ENCODE measurements around the gene PCDHGA10. TPM values are rescaled to one million over a fixed set of nuclear protein-coding genes. Genes with fewer than 3 reads are reported as not detected.

The PCDHGA10 gene
- total RNA-seq: 4.9 and 5.2 TPM in 2 replicates

DNA sequence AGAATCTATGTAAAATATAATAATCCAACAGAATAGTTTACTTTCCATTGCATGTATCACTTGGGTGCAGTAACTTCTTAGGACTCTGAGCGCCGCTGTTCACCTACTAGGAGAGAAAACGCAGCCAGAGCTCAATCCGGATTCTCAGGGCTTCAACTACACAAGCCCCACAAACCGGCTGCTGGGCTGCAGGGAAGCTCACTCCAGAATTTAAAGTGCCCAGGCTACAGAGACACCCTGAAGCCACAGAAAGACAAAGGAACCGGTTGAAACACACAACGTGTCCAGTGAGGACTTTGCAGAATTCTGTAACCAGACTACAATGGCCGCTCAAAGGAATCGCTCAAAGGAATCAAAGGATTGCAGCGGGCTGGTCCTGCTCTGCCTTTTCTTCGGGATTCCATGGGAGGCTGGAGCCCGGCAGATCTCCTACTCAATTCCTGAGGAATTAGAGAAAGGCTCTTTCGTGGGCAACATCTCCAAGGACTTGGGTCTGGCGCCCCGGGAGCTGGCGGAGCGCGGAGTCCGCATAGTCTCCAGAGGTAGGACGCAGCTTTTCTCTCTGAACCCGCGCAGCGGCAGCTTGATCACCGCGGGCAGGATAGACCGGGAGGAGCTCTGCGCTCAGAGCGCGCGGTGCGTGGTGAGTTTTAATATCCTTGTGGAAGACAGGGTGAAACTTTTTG is at the start of gene PCDHGA10:
TSS of gene PCDHGA10 (plus strand) at position 134 of the 686 bp plus-strand sequence. CDS start at position 323, 189 bp downstream.

DNA sequence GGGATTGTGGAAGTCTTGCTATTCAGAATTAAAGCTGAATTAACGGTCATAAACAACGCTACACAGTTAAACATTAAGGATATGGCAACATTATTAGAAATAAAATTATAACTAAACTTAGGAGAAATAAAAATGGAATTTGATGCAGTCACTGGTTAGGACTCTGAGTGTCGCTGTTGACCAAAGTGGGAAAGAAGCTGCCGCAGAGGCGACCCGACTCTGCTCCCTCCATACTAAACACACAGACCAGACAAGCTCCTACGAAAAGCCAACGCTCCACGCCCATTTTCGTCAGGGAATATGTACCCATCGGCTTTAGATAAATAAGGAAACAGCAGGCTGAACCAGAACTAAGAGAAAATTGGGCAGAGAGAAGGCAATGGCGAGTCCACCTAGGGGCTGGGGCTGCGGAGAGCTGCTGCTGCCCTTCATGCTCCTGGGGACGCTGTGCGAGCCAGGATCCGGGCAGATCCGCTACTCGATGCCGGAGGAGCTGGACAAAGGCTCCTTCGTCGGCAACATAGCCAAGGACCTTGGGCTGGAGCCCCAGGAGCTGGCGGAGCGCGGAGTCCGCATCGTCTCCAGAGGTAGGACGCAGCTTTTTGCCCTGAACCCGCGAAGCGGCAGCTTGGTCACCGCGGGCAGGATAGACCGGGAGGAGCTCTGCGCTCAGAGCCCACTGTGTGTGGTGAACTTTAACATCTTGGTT is 48.7 kb upstream of the PCDHGA10 start, which contains the start of gene PCDHGA5:
TSS of gene PCDHGA5 (plus strand) at position 211 of the 709 bp plus-strand sequence. CDS start at position 380, 169 bp downstream.

DNA sequence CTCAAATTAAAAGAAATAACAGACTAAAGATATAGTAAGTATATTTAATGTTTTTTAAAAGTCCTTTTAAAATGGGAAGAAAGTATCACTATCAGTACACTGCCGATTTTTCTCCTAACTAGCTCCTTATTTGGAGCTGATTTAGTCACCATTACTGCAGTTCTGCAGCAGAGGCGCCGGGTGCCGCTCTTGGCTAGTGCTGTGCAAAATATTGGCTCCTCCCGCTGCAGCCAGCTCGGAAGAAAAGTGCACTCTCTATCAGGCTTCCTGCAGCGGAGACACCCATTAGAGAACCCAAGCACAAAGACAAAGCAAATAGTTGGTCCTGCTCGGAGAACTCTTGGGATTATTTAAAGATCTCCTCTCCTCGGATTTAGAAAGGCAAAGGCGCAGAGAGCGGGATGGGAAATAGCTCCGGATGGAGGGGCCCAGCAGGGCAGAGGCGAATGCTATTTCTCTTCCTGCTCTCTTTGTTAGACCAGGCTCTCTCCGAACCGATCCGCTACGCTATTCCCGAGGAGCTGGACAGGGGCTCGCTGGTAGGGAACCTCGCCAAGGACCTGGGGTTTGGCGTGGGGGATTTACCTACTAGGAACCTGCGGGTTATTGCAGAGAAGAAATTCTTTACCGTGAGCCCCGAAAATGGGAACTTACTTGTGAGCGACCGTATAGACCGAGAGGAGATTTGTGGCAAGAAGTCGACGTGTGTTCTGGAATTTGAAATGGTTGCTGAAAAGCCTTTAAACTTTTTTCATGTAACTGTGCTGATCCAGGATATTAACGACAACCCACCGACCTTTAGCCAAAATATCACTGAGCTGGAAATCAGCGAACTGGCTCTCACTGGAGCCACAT is 42.6 kb upstream of the PCDHGA10 start, which contains the start of gene PCDHGB3:
TSS of gene PCDHGB3 (plus strand) at position 249 of the 855 bp plus-strand sequence. CDS start at position 402, 153 bp downstream.

DNA sequence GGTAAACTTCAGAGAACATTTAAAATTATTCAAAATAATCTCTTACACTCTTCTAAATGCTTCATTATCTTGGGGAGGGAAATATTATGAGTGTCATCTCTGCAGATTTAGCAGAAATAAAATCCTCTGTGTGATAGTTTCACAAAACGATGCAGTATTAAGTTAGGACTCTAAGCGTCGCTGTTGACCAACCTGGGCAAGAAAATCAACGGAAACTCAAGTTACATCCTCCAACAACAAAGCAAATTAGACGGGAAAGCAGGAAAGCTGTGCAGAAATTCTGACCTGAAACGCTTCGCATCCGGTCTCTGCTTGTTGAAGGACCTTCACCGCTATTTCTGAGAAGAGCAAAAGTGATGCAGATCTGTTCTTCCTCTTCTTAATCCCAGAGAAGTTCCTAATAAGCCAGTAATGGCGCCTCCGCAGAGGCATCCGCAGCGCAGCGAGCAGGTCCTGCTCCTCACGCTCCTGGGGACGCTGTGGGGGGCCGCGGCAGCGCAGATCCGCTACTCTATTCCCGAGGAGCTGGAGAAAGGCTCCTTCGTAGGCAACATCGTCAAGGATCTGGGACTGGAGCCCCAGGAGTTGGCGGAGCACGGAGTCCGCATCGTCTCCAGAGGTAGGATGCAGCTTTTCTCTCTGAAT is 39.0 kb upstream of the PCDHGA10 start, which contains the start of gene PCDHGA6:
TSS of gene PCDHGA6 (plus strand) at position 219 of the 645 bp plus-strand sequence. CDS start at position 412, 193 bp downstream.

DNA sequence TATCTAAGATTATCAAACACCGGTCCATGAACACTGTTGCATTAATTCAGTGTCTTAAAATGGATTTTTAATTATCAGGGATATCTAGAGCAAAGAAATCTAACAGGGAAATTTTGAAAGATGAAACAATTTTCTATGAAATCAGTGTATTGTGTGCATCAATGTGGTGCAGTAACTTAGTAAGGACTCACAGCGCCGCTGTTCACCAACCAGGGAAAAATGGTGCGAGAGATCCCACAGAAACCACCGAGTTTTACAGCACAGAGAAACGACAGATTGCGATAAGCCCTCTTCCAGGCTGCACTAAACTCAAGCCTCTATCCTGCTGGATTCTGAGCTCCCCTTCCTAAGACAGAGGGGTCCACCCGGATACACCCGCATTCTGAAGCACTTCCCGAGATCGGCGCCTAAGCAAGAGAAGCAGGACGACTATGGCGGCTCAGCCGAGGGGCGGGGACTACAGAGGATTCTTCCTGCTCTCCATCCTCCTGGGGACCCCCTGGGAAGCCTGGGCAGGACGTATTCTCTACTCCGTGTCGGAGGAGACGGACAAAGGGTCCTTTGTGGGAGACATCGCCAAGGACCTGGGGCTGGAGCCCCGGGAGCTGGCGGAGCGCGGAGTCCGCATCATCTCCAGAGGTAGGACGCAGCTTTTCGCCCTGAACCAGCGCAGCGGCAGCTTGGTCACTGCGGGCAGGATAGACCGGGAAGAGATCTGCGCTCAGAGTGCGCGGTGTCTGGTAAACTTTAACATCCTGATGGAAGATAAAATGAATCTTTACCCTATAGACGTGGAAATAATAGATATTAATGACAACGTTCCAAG is 30.1 kb upstream of the PCDHGA10 start, which contains the start of gene PCDHGA7:
TSS of gene PCDHGA7 (plus strand) at position 274 of the 826 bp plus-strand sequence. CDS start at position 432, 158 bp downstream.

DNA sequence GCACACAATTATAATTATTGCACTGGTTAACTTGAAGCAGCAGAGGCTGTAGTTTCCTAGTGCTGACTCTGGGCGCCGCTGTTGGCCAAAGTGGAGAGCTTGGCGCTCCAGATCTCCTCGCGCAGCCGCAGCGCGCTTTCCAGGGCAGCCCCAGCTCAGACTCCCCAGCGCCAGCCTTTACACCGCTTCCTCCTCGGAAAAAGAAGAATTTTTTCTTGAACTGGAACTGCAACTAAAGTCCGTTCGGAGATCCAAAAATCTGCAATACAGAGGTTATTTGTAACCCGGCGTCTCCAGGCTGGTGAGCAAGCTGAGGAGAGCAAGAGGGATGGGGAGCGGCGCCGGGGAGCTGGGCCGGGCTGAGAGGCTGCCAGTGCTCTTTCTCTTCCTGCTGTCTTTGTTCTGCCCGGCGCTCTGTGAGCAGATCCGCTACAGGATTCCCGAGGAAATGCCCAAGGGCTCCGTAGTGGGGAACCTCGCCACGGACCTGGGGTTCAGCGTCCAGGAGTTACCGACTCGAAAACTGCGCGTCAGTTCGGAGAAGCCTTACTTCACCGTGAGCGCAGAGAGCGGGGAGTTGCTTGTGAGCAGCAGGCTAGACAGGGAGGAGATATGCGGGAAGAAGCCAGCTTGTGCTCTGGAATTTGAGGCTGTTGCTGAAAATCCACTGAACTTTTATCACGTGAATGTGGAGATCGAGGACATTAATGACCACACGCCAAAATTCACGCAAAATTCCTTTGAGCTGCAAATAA is 25.1 kb upstream of the PCDHGA10 start, which contains the start of gene PCDHGB4:
TSS of gene PCDHGB4 (plus strand) at position 142 of the 755 bp plus-strand sequence. CDS start at position 329, 187 bp downstream.

DNA sequence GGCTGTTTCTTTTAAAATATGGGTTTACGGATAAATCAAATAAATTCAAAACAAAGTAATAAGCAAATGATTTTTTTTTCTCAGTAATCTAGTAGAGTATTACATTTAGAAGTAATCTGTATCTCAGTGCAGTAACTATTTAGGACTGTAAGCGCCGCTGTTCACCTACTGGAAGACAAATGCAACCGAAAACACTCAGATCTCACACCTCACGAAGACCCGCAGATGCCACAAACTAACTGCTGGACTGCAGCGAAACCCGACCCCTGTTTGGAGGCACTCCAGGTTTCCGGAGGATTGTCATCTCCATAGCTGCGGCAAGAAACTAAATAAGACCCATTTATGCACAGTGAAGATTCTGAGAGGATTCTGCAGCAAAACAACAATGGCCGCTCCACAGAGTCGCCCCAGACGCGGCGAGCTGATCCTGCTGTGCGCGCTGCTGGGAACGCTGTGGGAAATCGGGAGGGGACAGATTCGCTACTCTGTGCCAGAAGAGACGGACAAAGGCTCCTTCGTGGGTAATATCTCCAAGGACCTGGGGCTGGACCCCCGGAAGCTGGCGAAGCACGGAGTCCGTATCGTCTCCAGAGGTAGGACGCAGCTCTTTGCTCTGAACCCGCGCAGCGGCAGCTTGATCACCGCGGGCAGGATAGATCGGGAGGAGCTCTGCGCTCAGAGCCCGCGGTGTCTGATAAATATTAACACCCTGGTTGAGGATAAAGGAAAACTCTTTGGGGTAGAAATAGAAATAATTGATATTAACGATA is 20.2 kb upstream of the PCDHGA10 start, which contains the start of gene PCDHGA8:
TSS of gene PCDHGA8 (plus strand) at position 205 of the 770 bp plus-strand sequence. CDS start at position 386, 181 bp downstream.

DNA sequence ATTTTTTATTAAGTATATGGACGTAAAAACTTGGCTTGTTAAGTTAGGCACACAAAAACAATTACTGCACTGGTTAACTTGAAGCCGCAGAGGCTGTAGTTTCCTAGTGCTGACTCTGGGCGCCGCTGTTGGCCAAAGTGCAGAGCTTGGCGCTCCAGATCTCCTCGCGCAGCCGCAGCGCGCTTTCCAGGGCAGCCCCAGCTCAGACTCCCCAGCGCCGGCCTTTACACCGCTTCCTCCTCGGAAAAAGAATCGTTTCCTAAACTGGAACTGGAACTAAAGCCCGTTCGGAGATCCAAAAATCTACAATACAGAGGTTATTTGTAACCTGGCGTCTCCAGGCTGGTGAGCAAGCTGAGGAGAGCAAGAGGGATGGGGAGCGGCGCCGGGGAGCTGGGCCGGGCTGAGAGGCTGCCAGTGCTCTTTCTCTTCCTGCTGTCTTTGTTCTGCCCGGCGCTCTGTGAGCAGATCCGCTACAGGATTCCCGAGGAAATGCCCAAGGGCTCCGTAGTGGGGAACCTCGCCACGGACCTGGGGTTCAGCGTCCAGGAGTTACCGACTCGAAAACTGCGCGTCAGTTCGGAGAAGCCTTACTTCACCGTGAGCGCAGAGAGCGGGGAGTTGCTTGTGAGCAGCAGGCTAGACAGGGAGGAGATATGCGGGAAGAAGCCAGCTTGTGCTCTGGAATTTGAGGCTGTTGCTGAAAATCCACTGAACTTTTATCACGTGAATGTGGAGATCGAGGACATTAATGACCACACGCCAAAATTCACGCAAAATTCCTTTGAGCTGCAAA is 14.8 kb upstream of the PCDHGA10 start, which contains the start of gene PCDHGB5:
TSS of gene PCDHGB5 (plus strand) at position 192 of the 796 bp plus-strand sequence. CDS start at position 373, 181 bp downstream.

DNA sequence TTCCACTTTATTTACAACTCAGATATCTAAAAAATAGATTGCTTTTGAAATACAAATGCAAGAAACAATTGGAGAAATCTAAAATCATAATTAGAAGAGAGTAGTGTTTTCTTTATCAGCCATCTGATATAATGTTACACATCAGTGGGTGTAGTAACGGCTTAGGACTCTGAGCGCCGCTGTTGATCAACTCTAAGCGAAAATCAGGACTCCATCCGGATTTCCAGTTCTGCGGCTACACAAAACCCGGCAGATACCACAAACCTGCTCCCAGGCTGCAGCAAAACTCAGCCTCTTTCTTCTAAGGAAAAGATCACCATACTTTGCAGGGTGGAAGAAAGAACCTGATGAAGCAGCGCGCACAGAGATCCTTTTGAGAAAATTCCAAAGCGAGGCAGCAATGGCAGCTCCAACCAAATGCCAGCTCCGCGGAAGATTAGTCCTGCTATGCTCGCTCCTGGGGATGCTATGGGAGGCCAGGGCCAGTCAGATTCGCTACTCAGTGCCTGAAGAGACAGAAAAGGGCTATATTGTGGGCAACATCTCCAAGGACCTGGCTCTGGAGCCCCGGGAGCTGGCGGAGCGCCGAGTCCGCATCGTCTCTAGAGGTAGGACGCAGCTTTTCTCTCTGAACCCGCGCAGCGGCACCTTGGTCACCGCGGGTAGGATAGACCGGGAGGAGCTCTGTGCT is 10.1 kb upstream of the PCDHGA10 start, which contains the start of gene PCDHGA9:
TSS of gene PCDHGA9 (plus strand) at position 226 of the 691 bp plus-strand sequence. CDS start at position 401, 175 bp downstream.

DNA sequence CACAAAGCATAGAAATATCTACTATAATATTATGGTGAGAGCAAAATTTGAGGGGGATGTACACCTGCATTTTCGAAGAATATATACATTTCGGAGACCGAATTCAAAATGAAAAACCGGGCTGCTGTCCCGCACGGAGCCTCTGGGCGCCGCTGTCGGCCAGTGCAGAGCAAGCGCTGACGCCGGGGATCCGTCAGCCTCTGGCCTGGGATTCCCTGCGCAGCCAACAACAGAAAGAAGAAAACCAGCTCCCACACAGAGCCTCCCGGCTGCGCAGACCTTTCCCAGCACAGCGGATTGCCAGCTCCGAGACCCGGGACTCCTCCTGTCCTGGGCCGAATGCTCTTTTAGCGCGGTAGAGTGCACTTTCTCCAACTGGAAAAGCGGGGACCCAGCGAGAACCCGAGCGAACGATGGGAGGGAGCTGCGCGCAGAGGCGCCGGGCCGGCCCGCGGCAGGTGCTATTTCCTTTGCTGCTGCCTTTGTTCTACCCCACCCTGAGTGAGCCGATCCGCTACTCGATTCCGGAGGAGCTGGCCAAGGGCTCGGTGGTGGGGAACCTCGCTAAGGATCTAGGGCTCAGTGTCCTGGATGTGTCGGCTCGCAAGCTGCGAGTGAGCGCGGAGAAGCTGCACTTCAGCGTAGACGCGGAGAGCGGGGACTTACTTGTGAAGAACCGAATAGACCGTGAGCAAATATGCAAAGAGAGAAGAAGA is 4.8 kb upstream of the PCDHGA10 start, which contains the start of gene PCDHGB6:
TSS of gene PCDHGB6 (plus strand) at position 232 of the 716 bp plus-strand sequence. CDS start at position 414, 182 bp downstream.

DNA sequence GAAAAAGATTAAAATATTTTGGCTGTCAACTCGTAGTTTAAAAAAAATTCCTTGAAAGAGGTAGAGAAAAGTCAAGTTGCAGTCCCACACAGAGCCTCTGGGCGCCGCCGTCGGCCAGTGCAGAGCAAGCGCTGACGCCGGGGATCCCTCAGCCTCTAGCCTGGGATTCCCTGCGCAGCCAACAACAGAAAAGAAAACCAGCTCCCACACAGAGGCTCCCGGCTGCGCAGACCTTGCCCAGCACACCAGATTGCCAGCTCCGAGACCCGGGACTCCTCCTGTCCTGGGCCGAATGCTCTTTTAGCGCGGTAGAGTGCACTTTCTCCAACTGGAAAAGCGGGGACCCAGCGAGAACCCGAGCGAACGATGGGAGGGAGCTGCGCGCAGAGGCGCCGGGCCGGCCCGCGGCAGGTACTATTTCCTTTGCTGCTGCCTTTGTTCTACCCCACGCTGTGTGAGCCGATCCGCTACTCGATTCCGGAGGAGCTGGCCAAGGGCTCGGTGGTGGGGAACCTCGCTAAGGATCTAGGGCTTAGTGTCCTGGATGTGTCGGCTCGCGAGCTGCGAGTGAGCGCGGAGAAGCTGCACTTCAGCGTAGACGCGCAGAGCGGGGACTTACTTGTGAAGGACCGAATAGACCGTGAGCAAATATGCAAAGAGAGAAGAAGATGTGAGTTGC is 4.8 kb downstream of the PCDHGA10 start, which contains the start of gene PCDHGB7:
TSS of gene PCDHGB7 (plus strand) at position 184 of the 679 bp plus-strand sequence. CDS start at position 367, 183 bp downstream.

DNA sequence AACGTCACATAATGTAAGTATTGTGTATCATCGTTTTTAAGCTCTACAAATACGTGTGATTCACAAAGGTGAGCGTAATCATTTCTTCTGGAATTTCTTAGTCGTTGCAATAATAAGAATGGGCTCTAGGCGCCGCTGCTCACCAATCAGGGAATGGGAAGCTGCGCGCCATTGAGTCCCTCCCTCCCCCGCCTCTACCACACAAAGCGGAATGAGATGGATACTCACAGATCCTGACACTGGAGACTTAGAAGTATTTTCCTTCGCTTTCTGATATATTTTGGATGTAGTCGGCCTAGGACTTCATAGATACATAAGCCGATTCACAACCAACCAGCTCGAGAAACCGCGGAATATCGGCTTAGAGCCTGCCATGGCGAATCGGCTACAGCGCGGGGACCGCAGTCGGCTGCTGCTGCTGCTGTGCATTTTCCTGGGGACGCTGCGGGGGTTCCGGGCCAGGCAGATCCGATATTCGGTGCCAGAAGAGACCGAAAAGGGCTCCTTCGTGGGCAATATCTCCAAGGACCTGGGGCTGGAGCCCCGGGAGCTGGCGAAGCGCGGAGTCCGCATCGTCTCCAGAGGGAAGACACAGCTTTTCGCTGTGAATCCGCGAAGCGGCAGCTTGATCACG is 8.2 kb downstream of the PCDHGA10 start, which contains the start of gene PCDHGA11:
TSS of gene PCDHGA11 (plus strand) at position 197 of the 634 bp plus-strand sequence. CDS start at position 374, 177 bp downstream.

DNA sequence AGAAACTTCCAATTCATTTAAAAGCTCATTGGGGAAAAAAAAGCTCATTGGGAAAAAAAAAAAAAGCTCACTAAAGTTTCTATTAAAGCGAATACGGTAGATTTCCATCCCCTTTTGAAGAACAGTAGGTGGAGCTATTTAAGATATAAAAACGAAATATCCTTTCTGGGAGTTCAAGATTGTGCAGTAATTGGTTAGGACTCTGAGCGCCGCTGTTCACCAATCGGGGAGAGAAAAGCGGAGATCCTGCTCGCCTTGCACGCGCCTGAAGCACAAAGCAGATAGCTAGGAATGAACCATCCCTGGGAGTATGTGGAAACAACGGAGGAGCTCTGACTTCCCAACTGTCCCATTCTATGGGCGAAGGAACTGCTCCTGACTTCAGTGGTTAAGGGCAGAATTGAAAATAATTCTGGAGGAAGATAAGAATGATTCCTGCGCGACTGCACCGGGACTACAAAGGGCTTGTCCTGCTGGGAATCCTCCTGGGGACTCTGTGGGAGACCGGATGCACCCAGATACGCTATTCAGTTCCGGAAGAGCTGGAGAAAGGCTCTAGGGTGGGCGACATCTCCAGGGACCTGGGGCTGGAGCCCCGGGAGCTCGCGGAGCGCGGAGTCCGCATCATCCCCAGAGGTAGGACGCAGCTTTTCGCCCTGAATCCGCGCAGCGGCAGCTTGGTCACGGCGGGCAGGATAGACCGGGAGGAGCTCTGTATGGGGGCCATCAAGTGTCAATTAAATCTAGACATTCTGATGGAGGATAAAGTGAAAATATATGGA is 17.7 kb downstream of the PCDHGA10 start, which contains the start of gene PCDHGA12:
TSS of gene PCDHGA12 (plus strand) at position 176 of the 782 bp plus-strand sequence. CDS start at position 429, 253 bp downstream.

Measured in uterine smooth muscle cell (primary cell).